H9 (cell line): ENCODE data around the gene SLC4A2. TPM values are rescaled to one million over a fixed set of nuclear protein-coding genes. Genes with fewer than 3 reads are reported as not detected.
A peak's percentile ranks its signal among the peaks of the same experiment; 100 is the strongest.

Experiments used
- DNase-seq: peaks from one replicate; pipeline ENCODE4 v3.0.0-alpha.2; 2017
- H2AFZ ChIP-seq: one replicate; pipeline ENCODE4 v1.6.1; 2013; ENCODE audit warnings: mild to moderate bottlenecking, low read length, control low read depth, moderate library complexity
- H2AK5ac ChIP-seq: 2 replicates; pipeline ENCODE4 v1.6.1; 2013; ENCODE audit warnings: low read length, control low read depth, mixed read lengths; ENCODE audit not compliant: insufficient read length
- H2BK120ac ChIP-seq: one replicate; pipeline ENCODE4 v1.6.1; 2013; ENCODE audit warnings: low read depth, mild to moderate bottlenecking, low read length, control low read depth, inconsistent platforms; ENCODE audit not compliant: poor library complexity, severe bottlenecking
- H2BK12ac ChIP-seq: 2 replicates; pipeline ENCODE4 v1.6.1; 2013; ENCODE audit warnings: low read length, control low read depth, mixed read lengths, low read depth; ENCODE audit not compliant: insufficient read length
- H2BK15ac ChIP-seq: 2 replicates; pipeline ENCODE4 v1.6.1; 2013; ENCODE audit warnings: low read depth, low read length, control low read depth
- H2BK20ac ChIP-seq: one replicate; pipeline ENCODE4 v1.6.1; 2013; ENCODE audit warnings: low read depth, mild to moderate bottlenecking, low read length, control low read depth, inconsistent platforms; ENCODE audit not compliant: poor library complexity, severe bottlenecking
- H2BK5ac ChIP-seq: 2 replicates; pipeline ENCODE4 v1.6.1; 2013; ENCODE audit warnings: low read length, control low read depth, mixed read lengths; ENCODE audit not compliant: insufficient read length
- H3K14ac ChIP-seq: 2 replicates; pipeline ENCODE4 v1.6.1; 2013; ENCODE audit warnings: low read length, control low read depth; ENCODE audit not compliant: insufficient read depth
- H3K18ac ChIP-seq: 2 replicates; pipeline ENCODE4 v1.6.1; 2013; ENCODE audit warnings: low read depth, mild to moderate bottlenecking, mixed read lengths, low read length, control low read depth; ENCODE audit not compliant: insufficient read length
- H3K23ac ChIP-seq: 2 replicates; pipeline ENCODE4 v1.6.1; 2013; ENCODE audit warnings: low read length, control low read depth, mixed read lengths, low read depth; ENCODE audit not compliant: insufficient read length
- H3K23me2 ChIP-seq: 2 replicates; pipeline ENCODE4 v1.6.1; 2013; ENCODE audit warnings: low read depth, mild to moderate bottlenecking, mixed read lengths, low read length, control low read depth; ENCODE audit not compliant: insufficient read length, poor library complexity, severe bottlenecking
- H3K27ac ChIP-seq: 2 replicates; pipeline ENCODE4 v1.5.1; 2013; ENCODE audit warnings: low read length, control low read depth, mixed read lengths, low read depth; ENCODE audit not compliant: insufficient read length
- H3K27me3 ChIP-seq: 2 replicates; pipeline ENCODE4 v1.6.1; 2013; ENCODE audit warnings: low read length, control low read depth, inconsistent platforms; ENCODE audit not compliant: insufficient read depth
- H3K4ac ChIP-seq: 2 replicates; pipeline ENCODE4 v1.6.1; 2013; ENCODE audit warnings: low read depth, mild to moderate bottlenecking, control low read depth, inconsistent platforms, low read length, moderate library complexity
- H3K4me1 ChIP-seq: 2 replicates; pipeline ENCODE4 v1.6.1; 2013; ENCODE audit warnings: low read length, control low read depth, inconsistent platforms; ENCODE audit not compliant: insufficient read depth
- H3K4me2 ChIP-seq: 2 replicates; pipeline ENCODE4 v1.6.1; 2013; ENCODE audit warnings: low read length, control low read depth, mixed read lengths; ENCODE audit not compliant: insufficient read length, insufficient read depth
- H3K56ac ChIP-seq: 2 replicates; pipeline ENCODE4 v1.6.1; 2013; ENCODE audit warnings: low read depth, mild to moderate bottlenecking, mixed read lengths, low read length, control low read depth; ENCODE audit not compliant: insufficient read length
- H3K79me1 ChIP-seq: 2 replicates; pipeline ENCODE4 v1.6.1; 2013; ENCODE audit warnings: low read depth, mild to moderate bottlenecking, moderate library complexity, low read length, control low read depth, inconsistent platforms; ENCODE audit not compliant: insufficient read depth, poor library complexity, severe bottlenecking
- H3K79me2 ChIP-seq: 2 replicates; pipeline ENCODE4 v1.6.1; 2013; ENCODE audit warnings: low read length, control low read depth, inconsistent platforms; ENCODE audit not compliant: insufficient read depth
- H3K9ac ChIP-seq: 2 replicates; pipeline ENCODE4 v1.6.1; 2013; ENCODE audit warnings: low read length, control low read depth, mixed read lengths; ENCODE audit not compliant: insufficient read length; ENCODE audit errors: extremely low read depth
- H3K9me3 ChIP-seq: one replicate; pipeline ENCODE4 v1.6.1; 2013; ENCODE audit warnings: low read depth, low read length, inconsistent platforms; ENCODE audit not compliant: control insufficient read depth
- H3T11ph ChIP-seq: one replicate; pipeline ENCODE4 v1.6.1; 2013; ENCODE audit warnings: mild to moderate bottlenecking, low read length, control low read depth, inconsistent platforms
- H4K20me1 ChIP-seq: one replicate; pipeline ENCODE4 v1.6.1; 2013; ENCODE audit not compliant: control insufficient read depth, insufficient read length, insufficient read depth
- H4K5ac ChIP-seq: 2 replicates; pipeline ENCODE4 v1.6.1; 2013; ENCODE audit warnings: low read depth, mild to moderate bottlenecking, mixed read lengths, low read length, control low read depth; ENCODE audit not compliant: insufficient read length
- H4K8ac ChIP-seq: replicated peaks from 2 replicates; pipeline ENCODE4 v1.6.1; 2013; ENCODE audit warnings: low read length, control low read depth, mixed read lengths, low read depth; ENCODE audit not compliant: insufficient read length
- H4K91ac ChIP-seq: 2 replicates; pipeline ENCODE4 v1.6.1; 2013; ENCODE audit warnings: low read depth, mild to moderate bottlenecking, moderate library complexity, mixed read lengths, low read length, control low read depth; ENCODE audit not compliant: insufficient read length
- H3K27ac Mint-ChIP-seq, 3 experiments: 2 replicates in 2 of 3; 3 replicates in 1 of 3; pipeline ENCODE4 v1.8.0; 2020 to 2021; ENCODE audit warnings: mixed read lengths in 3 of 3, mild to moderate bottlenecking in 1 of 3, moderate library complexity in 1 of 3
- H3K27me3 Mint-ChIP-seq: 2 replicates; pipeline ENCODE4 v1.8.0; 2021; ENCODE audit warnings: low read depth, mild to moderate bottlenecking, moderate library complexity, mixed read lengths
- H3K36me3 Mint-ChIP-seq, 3 experiments: 2 replicates in 2 of 3; 3 replicates in 1 of 3; pipeline ENCODE4 v1.8.0; 2020 to 2021; ENCODE audit warnings: low read depth in 3 of 3, mixed read lengths in 3 of 3; ENCODE audit not compliant: insufficient read depth in 1 of 3
- H3K4me1 Mint-ChIP-seq, 2 experiments: 2 replicates each; pipeline ENCODE4 v1.8.0; 2020; ENCODE audit warnings: mixed read lengths in 2 of 2
- H3K4me3 Mint-ChIP-seq, 2 experiments: 2 replicates in 1 of 2; 3 replicates in 1 of 2; pipeline ENCODE4 v1.8.0; 2020 to 2021; ENCODE audit warnings: mild to moderate bottlenecking in 2 of 2, mixed read lengths in 2 of 2, moderate library complexity in 1 of 2
- H3K9me3 Mint-ChIP-seq, 2 experiments: 2 replicates in 1 of 2; 3 replicates in 1 of 2; pipeline ENCODE4 v1.8.0; 2020; ENCODE audit warnings: mild to moderate bottlenecking in 2 of 2, mixed read lengths in 2 of 2, moderate library complexity in 1 of 2
- WGBS: extraction: QIAGEN DNeasy Blood & Tissue Kit; methylation state at CpG from one replicate; pipeline ENCODE4 v1.1.7; 2013; ENCODE audit warnings: missing lambda C conversion rate, low lambda C conversion rate, mixed read lengths; ENCODE audit not compliant: insufficient read length; ENCODE audit errors: extremely low coverage; 5-methylcytosine and 5-hydroxymethylcytosine counted together
- total RNA-seq: library from RNA; stranded (reverse); gene quantifications from 2 replicates; pipeline ENCODE4 v1.2.1, GENCODE V29; 2021
- TF ChIP-seq, protein P1 (sequence below): fragments of 200-600 bp; sonication (generic); conservative IDR thresholded peaks from 3 replicates; pipeline ENCODE4 v1.8.0; 2021; ENCODE audit warnings: antibody characterized with exemption, mild to moderate bottlenecking

Gene SLC4A2
- total RNA-seq, 1 experiment from 2014 or later = 136 TPM

DNA sequence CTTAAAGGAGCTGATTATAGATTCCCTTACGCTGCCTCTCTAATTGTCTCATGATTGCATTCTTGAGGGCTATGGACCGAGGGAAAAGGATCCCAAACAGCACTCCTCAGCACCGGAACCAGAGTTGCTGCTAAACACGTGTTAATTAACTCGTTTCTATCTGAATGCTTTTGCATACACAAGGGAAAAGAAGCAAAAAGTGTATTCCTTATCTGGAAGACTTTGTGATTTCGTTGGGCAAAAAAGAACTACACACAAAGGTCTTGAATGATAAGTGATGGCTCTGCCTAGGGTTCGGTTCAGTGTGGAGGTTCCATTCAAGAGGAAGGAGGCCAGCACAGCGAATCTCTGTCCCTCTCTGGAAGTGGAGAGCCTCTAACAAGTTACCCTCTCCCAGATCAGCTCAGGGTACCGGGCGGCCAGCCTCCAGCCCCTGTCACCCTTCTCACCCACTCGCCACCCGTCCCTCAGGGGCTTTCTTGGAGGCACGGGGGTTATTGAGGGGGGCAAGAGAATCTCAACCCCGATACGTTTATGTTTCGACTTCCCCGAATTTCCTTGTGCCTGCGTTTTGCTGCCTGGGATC is 515 bp upstream of the SLC4A2 start:
- Histone ChIP-seq H3K79me1 (no peaks in the 10 kb centered on the region), H3K4me1 (peaks cover 8% of the 10 kb centered on the region), H2BK20ac (no peak overlapping the region), H4K5ac (no peak overlapping the region), H4K8ac (no peak overlapping the region), H3T11ph (no peak overlapping the region), H3K4ac (no peak overlapping the region), H2BK12ac (no peak overlapping the region), H3K9ac (peak overlapping the region; percentile 52), H2BK5ac (no peak overlapping the region), H3K79me2 (no peaks in the 10 kb centered on the region), H2AK5ac (no peak overlapping the region), H3K27me3 (no peaks in the 10 kb centered on the region; the same call in 1 of the 2 replicates), H3K27ac (no peak overlapping the region), H3K4me2 (peak overlapping the region; percentile 58), H3K56ac (no peak overlapping the region), H4K20me1 (no peaks in the 10 kb centered on the region), H4K91ac (no peak overlapping the region), H3K14ac (0 out of 2 replicates have a peak overlapping the region, but pooled peaks have one; percentile 37), H2BK120ac (no peak overlapping the region), H3K18ac (no peak overlapping the region), H3K23me2 (peaks cover 41% of the 10 kb centered on the region), H2BK15ac (no peak overlapping the region), H3K9me3 (no peaks in the 10 kb centered on the region), H2AFZ (no peak overlapping the region), H3K23ac (no peak overlapping the region)
- WGBS = no CpG with 5 or more reads among the region's 18 CpGs
- peak; percentile 48 for DNase-seq
- Mint-ChIP-seq H3K9me3 (no peaks in the 10 kb centered on the region; a peak in 1 of 5 replicates), H3K27me3 (peaks cover 22% of the 10 kb centered on the region), H3K36me3 (peaks cover 0 to 12% (median under 1%) of the 10 kb centered on the region in 3 experiments; a peak in 5 of 7 replicates), H3K4me1 (peaks cover 40 to 52% of the 10 kb centered on the region in 2 experiments), H3K4me3 (peak overlapping the region; percentile 78 to 91), H3K27ac (peak overlapping the region in 2 of 3 experiments; percentile 82 to 93; a peak in 3 of 7 replicates)
- TF ChIP-seq, protein P1, sequence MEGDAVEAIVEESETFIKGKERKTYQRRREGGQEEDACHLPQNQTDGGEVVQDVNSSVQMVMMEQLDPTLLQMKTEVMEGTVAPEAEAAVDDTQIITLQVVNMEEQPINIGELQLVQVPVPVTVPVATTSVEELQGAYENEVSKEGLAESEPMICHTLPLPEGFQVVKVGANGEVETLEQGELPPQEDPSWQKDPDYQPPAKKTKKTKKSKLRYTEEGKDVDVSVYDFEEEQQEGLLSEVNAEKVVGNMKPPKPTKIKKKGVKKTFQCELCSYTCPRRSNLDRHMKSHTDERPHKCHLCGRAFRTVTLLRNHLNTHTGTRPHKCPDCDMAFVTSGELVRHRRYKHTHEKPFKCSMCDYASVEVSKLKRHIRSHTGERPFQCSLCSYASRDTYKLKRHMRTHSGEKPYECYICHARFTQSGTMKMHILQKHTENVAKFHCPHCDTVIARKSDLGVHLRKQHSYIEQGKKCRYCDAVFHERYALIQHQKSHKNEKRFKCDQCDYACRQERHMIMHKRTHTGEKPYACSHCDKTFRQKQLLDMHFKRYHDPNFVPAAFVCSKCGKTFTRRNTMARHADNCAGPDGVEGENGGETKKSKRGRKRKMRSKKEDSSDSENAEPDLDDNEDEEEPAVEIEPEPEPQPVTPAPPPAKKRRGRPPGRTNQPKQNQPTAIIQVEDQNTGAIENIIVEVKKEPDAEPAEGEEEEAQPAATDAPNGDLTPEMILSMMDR = no peak
